Spleen (tissue), 7 donors: ENCODE data around the gene IMPA2.
A peak's percentile ranks its signal among the peaks of the same experiment; 100 is the strongest.

Source experiments
- POLR2A ChIP-seq, 3 donors: fragments of 450-650 bp; IDR thresholded peaks; one replicate each; pipeline ENCODE4 v1.5.1; 2017; ENCODE audit warnings: antibody characterized with exemption in 3 of 3, mild to moderate bottlenecking in 1 of 3
- POLR2AphosphoS5 ChIP-seq, 3 donors: sonication (generic); formaldehyde crosslinking; IDR thresholded peaks; one replicate each; pipeline ENCODE4 v1.5.1; 2017; ENCODE audit warnings: antibody characterized with exemption in 3 of 3
- TF ChIP-seq, protein P1 (sequence below), 11 experiments: fragments of 200-600 bp in 7 of 11; fragments of 450-650 bp in 4 of 11; sonication (generic) in 4 of 11; IDR thresholded peaks in 8 of 11; conservative IDR thresholded peaks in 3 of 11; 1 replicate in 7 of 11; 2 replicates in 4 of 11; pipeline versions ENCODE4 v1.4.0 to v1.8.0; 2016 to 2021; ENCODE audit warnings: antibody characterized with exemption in 11 of 11, inconsistent platforms in 4 of 11, mild to moderate bottlenecking in 1 of 11
- donor health status: DM: no; HTN: no; CAD: no; lungs with moderate emphysema.
- donor health status: DM: no; HTN: no; CAD: no.
- donor health status: DM: no; HTN: no; CAD: no.

DNA sequence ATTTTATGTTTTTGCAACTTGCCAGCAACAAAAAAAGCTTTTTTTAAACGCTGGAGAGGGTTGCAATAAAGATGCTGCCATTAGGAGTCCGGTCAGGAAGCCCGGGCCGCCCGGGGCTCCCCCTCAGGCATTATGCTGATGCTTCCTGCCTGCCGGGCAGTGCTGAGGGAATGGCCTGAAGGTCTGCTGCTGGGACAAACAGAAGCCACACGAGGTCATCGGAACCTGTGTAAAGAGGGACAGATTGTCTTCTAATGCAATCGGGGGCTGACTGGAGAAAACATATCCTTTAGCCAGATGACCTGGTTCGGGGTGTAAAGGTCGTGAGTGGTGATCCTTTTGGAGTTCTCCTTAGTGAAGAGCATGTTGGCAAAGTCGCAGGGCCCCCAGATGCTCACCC, 2.3 kb downstream of the IMPA2 start:
- TF ChIP-seq, protein P1, sequence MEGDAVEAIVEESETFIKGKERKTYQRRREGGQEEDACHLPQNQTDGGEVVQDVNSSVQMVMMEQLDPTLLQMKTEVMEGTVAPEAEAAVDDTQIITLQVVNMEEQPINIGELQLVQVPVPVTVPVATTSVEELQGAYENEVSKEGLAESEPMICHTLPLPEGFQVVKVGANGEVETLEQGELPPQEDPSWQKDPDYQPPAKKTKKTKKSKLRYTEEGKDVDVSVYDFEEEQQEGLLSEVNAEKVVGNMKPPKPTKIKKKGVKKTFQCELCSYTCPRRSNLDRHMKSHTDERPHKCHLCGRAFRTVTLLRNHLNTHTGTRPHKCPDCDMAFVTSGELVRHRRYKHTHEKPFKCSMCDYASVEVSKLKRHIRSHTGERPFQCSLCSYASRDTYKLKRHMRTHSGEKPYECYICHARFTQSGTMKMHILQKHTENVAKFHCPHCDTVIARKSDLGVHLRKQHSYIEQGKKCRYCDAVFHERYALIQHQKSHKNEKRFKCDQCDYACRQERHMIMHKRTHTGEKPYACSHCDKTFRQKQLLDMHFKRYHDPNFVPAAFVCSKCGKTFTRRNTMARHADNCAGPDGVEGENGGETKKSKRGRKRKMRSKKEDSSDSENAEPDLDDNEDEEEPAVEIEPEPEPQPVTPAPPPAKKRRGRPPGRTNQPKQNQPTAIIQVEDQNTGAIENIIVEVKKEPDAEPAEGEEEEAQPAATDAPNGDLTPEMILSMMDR (IDR thresholded peaks at IDR 0.05 in 8 of 11, conservative IDR thresholded peaks at IDR 0.05 in 3 of 11), result no peak
- TF ChIP-seq POLR2A (IDR thresholded peaks at IDR 0.05), result no peak
- peak; percentile 23 to 58 (median 53) for TF ChIP-seq POLR2AphosphoS5 (IDR thresholded peaks at IDR 0.05)
